GM04503 (cell line): ENCODE measurements around the gene GALNT16.

ENCODE experiments used
- DNase-seq: peaks from one replicate; pipeline ENCODE4 v3.0.0-alpha.2; 2012; ENCODE audit warnings: low read depth

GALNT16 gene

GRCh38 chr14:69405762-69406161 is 145.8 kb downstream of the GALNT16 start:
- no peak for DNase-seq
